Measurements from ENCODE around the gene KANK4.

Gene KANK4

DNA sequence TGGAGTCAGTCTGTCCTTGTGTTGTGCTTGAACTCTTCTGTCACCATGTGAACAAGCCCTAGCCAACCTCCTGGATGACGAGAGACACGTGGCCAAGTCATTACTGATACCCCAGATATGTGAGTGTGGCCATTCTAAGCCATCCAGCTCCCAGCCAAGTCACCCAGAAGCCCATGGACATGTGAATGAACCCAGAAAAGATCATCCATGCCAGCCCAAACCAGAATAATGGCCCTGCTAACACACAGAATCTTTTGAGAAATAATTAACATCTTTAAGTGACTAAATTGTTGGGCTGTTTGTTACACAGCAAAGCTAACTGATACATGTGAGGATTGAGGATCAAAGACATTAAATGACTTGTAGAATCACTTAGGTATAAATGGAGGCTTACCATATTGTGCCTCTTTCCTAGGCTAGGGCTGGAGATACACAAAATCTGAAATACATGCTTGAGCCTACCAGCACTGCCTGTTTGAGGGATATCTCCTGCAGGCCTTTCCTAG is 38.2 kb downstream of the KANK4 start:
- Histone ChIP-seq H3K27me3 (ENCODE audit: control insufficient read depth in 5 of 5, insufficient read depth in 4 of 5, low read length in 5 of 5) (no peaks in the 10 kb centered on the region), H3K27ac (ENCODE audit: low read depth, low read length) (no peak overlapping the region), H3K36me3 (ENCODE audit: control insufficient read depth in 5 of 5, insufficient read depth in 5 of 5, low read length in 5 of 5) (peaks cover 0 to 8% (median 7%) of the 10 kb centered on the region in 5 donors), H3K4me1 (ENCODE audit: control insufficient read depth in 5 of 5, insufficient read depth in 5 of 5, low read length in 5 of 5) (peaks cover 0 to 36% (median 27%) of the 10 kb centered on the region in 5 donors), H3K9me3 (ENCODE audit: control insufficient read depth in 5 of 5, low read length in 5 of 5) (peaks cover 0 to 13% (median 7%) of the 10 kb centered on the region in 5 donors), H3K4me3 (ENCODE audit: low read depth in 1 of 5, low read length in 5 of 5) (no peak overlapping the region), H3K9ac (ENCODE audit: low read length in 5 of 5) (no peak overlapping the region)

DNA sequence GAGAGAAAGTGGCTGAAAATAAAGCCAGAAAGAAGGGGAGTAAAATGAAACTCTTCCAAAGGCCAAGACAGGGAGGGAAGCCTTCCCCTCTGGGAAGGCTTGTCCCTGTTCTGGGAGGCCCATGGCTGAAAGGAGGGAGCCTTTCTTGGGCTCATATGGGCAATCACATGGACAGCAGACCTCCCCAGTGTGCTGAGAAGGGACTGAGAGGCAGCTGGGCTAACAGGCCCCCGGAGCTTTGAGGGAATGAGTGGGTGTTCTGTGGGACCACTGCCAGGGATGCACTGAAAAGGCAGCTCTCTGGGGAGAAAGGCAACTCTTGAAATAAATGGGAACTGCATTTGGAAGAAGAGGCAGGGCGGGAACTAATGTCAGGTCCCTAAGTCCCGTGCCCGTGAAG is 39.1 kb downstream of the KANK4 start:
- peaks cover 0 to 37% (median 24%) of the 10 kb centered on the region in 5 donors for H3K4me1 ChIP-seq (ENCODE audit: control insufficient read depth in 5 of 5, insufficient read depth in 5 of 5, low read length in 5 of 5)
- peak overlapping the region; percentile 20 for H3K27ac ChIP-seq (ENCODE audit: low read depth, low read length)
- peaks cover 0 to 13% (median 7%) of the 10 kb centered on the region in 5 donors for H3K9me3 ChIP-seq (ENCODE audit: control insufficient read depth in 5 of 5, low read length in 5 of 5)

DNA sequence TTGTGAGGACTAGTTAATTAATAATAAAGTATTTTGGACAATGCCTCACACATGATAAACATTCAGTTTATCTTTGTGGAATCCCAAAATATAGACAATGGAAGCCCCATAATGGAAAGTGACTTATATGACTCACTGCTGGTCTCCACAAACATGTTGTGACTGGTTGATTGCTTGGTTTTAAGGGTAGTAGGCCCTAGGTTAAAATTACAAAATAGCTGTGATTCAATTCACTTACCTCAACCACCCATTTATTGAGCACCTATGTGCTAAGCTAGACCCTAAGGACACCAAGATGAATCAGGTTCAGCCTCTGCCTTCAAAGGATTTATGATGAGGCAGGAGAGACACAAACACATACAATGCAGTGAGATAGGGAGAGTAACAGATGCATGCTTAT is 42.4 kb downstream of the KANK4 start:
- H3K9me3 ChIP-seq (ENCODE audit: control insufficient read depth in 5 of 5, low read length in 5 of 5) = peaks cover 0 to 13% (median 7%) of the 10 kb centered on the region in 5 donors
- H3K27me3 ChIP-seq (ENCODE audit: control insufficient read depth in 5 of 5, insufficient read depth in 4 of 5, low read length in 5 of 5) = no peaks in the 10 kb centered on the region
- H3K27ac ChIP-seq (ENCODE audit: low read depth, low read length) = no peak overlapping the region
- H3K9ac ChIP-seq (ENCODE audit: low read length in 5 of 5) = no peak overlapping the region
- H3K36me3 ChIP-seq (ENCODE audit: control insufficient read depth in 5 of 5, insufficient read depth in 5 of 5, low read length in 5 of 5) = peaks cover 0 to 22% (median 13%) of the 10 kb centered on the region in 5 donors
- H3K4me1 ChIP-seq (ENCODE audit: control insufficient read depth in 5 of 5, insufficient read depth in 5 of 5, low read length in 5 of 5) = peaks cover 0 to 40% (median 20%) of the 10 kb centered on the region in 5 donors
- no peak overlapping the region for H3K4me3 ChIP-seq (ENCODE audit: low read depth in 1 of 5, low read length in 5 of 5)

More for the DNA sequence above, 39.1 kb downstream of the KANK4 start:
- Histone ChIP-seq H3K36me3 (ENCODE audit: control insufficient read depth in 5 of 5, insufficient read depth in 5 of 5, low read length in 5 of 5) (peaks cover 0 to 8% (median 7%) of the 10 kb centered on the region in 5 donors), H3K4me3 (ENCODE audit: low read depth in 1 of 5, low read length in 5 of 5) (no peak overlapping the region), H3K9ac (ENCODE audit: low read length in 5 of 5) (no peak overlapping the region), H3K27me3 (ENCODE audit: control insufficient read depth in 5 of 5, insufficient read depth in 4 of 5, low read length in 5 of 5) (no peaks in the 10 kb centered on the region)

DNA sequence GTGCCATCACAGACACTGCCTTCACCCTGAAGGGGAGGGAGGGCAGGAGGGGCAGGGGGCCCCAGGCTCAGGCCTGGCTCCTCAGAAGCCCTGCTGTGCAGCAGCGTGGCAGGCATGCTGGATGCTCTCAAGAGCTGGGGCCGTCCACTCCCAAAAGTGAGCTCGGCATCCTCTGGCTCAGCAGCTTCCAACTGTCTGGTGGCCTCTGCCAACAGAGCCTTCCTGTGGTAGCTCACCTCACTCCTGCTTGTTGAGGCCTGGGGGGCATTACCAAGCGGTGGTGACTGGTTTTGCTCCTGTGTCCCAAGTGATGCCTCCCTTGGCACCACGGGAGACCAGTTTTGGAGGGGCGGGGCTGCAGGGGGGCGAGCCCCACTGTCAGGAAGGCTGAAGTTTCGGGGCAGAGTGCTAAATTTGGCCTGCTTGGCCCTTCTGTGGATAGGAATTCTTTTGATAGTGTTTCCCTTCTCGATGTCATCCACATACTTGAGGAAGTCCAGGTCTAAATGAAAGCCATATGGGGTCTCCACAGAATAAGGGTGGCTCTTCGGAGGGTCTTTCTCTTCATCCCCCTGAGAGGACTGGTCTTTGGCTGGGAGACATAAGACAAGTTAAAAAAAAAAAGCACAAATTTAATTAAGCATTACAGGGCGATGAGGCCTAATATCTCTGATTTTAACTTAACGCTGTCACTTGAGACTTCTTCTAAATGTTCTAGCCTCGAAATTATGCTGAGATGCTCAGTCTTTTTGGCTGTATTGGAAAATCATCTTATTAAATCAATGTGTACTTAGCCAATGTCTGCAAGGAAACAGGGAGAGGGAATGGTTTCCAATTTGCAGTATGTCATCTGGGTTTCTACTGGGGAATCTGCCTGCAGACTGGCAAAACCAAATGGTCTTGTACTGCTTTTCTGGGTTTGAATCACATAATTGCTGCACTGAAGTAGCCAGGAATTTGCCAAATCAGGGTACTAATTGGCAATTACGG is 44.4 kb downstream of the KANK4 start:
- Histone ChIP-seq H3K27me3 (ENCODE audit: control insufficient read depth in 5 of 5, insufficient read depth in 4 of 5, low read length in 5 of 5) (no peaks in the 10 kb centered on the region), H3K9ac (ENCODE audit: low read length in 5 of 5) (peak overlapping the region in 1 of 5 donors; percentile 36), H3K36me3 (ENCODE audit: control insufficient read depth in 5 of 5, insufficient read depth in 5 of 5, low read length in 5 of 5) (peaks cover 0 to 14% (median 6%) of the 10 kb centered on the region in 5 donors), H3K4me1 (ENCODE audit: control insufficient read depth in 5 of 5, insufficient read depth in 5 of 5, low read length in 5 of 5) (peaks cover 0 to 34% (median 13%) of the 10 kb centered on the region in 5 donors), H3K27ac (ENCODE audit: low read depth, low read length) (no peak overlapping the region), H3K4me3 (ENCODE audit: low read depth in 1 of 5, low read length in 5 of 5) (no peak overlapping the region), H3K9me3 (ENCODE audit: control insufficient read depth in 5 of 5, low read length in 5 of 5) (peaks cover 0 to 7% (median 2%) of the 10 kb centered on the region in 5 donors)

DNA sequence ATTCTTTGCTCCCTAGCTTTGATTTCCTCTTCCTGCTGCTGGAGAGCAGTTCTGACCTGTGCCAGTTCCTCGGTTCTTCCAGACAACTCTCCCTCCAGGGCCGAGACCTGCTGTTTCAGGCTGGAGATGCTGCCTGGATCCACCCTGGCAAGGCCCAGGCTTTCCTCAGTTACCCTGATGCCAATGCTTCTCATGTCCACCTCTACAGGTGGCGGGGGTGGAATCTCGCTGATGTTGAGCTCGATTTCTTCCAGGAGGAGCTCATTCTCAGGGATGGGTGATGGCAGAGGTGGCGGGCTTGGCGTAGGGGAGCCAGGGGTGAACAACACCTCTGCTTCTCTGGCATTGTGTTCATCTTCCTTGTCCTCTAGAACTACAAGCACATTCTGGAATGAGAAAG is 45.3 kb downstream of the KANK4 start:
- Histone ChIP-seq H3K27me3 (ENCODE audit: control insufficient read depth in 5 of 5, insufficient read depth in 4 of 5, low read length in 5 of 5) (no peaks in the 10 kb centered on the region), H3K4me3 (ENCODE audit: low read depth in 1 of 5, low read length in 5 of 5) (no peak overlapping the region), H3K36me3 (ENCODE audit: control insufficient read depth in 5 of 5, insufficient read depth in 5 of 5, low read length in 5 of 5) (peaks cover 0 to 14% (median 6%) of the 10 kb centered on the region in 5 donors), H3K27ac (ENCODE audit: low read depth, low read length) (no peak overlapping the region), H3K4me1 (ENCODE audit: control insufficient read depth in 5 of 5, insufficient read depth in 5 of 5, low read length in 5 of 5) (peaks cover 0 to 26% (median 12%) of the 10 kb centered on the region in 5 donors), H3K9me3 (ENCODE audit: control insufficient read depth in 5 of 5, low read length in 5 of 5) (peaks cover 0 to 7% (median 2%) of the 10 kb centered on the region in 5 donors), H3K9ac (ENCODE audit: low read length in 5 of 5) (no peak overlapping the region)

DNA sequence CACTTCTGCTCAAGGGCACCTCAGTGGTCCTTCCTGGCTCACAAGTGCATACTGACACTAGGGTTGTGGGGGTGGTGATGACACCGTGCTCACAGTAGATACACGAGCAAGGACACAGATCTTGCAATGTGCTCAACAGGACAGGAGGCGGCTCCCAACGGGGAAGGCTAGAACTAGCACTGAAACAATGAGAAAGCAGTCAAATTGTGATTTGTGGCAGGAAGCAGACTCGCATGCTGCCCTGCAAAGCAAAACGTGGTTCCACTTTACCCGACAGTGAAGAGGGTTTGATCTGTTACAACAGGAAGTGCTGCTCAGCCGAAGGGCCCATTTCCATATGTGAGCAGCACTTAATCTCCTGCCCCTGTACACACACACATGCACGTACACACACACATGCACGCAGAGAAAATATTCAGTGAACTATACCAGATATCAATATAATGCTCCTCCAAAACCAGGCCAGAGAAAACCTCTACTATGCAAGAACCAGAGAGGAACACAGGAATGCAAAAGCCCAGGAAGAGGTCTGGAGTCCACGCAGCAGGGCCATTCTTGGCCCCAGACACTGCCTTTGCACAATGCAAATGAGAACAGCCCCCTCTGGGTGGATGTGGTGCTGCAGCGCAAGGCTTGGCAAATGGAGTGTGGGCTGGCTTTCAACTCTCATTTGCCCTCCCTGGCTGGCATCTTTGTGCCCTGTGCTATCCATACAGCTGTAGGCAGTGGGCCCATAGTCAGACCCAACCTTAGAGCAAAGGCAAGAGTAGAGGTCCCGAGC is 47.1 kb downstream of the KANK4 start:
- peaks cover 0 to 21% (median 14%) of the 10 kb centered on the region in 5 donors for H3K4me1 ChIP-seq (ENCODE audit: control insufficient read depth in 5 of 5, insufficient read depth in 5 of 5, low read length in 5 of 5)
- H3K27ac ChIP-seq (ENCODE audit: low read depth, low read length) = no peak overlapping the region
- no peaks in the 10 kb centered on the region for H3K9me3 ChIP-seq (ENCODE audit: control insufficient read depth in 5 of 5, low read length in 5 of 5)
- H3K9ac ChIP-seq (ENCODE audit: low read length in 5 of 5) = no peak overlapping the region
- H3K27me3 ChIP-seq (ENCODE audit: control insufficient read depth in 5 of 5, insufficient read depth in 4 of 5, low read length in 5 of 5) = no peaks in the 10 kb centered on the region
- H3K36me3 ChIP-seq (ENCODE audit: control insufficient read depth in 5 of 5, insufficient read depth in 5 of 5, low read length in 5 of 5) = peaks cover 3 to 21% (median 12%) of the 10 kb centered on the region in 5 donors
- no peak overlapping the region for H3K4me3 ChIP-seq (ENCODE audit: low read depth in 1 of 5, low read length in 5 of 5)

DNA sequence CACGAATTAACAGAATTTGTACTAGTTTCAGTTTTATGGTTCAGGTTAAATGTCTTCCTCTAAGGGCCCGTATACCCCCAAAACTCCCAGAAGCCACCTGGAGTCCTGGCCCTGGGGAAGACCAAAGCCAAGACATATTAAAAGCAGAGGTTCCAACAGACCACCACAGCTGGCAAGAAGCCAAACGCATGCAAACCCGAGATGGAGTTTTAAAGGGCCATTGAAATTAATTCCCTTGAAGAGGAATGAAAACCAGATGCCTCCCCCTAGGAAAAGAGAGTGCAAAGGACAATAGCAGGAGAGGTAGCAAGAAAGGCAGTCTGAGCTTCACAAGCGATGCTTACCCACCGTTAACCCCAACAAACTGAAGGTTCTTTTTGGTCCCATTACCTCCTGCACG is 48.1 kb downstream of the KANK4 start:
- H3K9me3 ChIP-seq (ENCODE audit: control insufficient read depth in 5 of 5, low read length in 5 of 5) = no peaks in the 10 kb centered on the region
- peaks cover 0 to 21% (median 14%) of the 10 kb centered on the region in 5 donors for H3K4me1 ChIP-seq (ENCODE audit: control insufficient read depth in 5 of 5, insufficient read depth in 5 of 5, low read length in 5 of 5)
- no peak overlapping the region for H3K27ac ChIP-seq (ENCODE audit: low read depth, low read length)

DNA sequence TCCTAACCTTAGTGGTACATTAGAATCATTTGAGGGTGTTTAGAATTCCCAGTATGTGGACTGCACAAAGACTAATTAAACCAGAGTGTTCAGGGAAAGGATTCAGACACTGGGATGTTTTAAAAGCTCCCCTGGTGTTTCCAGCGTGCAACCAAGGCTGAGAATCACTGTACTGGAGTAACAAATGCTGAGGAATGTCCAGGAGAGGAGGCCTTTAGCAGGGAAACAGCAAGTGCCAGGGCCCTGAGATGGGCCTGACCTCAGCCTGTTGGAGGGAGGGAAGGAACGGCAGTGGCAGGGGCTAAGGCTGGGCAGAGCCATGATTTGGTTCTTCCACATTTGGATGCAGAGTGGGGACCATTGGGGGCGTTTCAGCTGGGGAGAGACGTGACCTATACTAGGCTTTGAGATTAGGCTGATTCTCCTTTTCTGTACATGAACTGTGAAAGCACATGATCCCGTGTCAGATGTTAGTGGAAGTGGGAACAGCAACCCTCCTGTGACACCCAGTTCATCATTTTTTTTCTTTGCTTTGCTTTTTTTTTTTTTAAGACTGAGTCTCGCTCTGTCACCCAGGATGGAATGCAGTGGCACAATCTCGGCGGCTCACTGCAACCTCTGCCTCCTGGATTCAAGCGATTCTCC is 49.3 kb downstream of the KANK4 start:
- Histone ChIP-seq H3K27ac (ENCODE audit: low read depth, low read length) (no peak overlapping the region), H3K4me1 (ENCODE audit: control insufficient read depth in 5 of 5, insufficient read depth in 5 of 5, low read length in 5 of 5) (peaks cover 0 to 15% (median 14%) of the 10 kb centered on the region in 5 donors), H3K36me3 (ENCODE audit: control insufficient read depth in 5 of 5, insufficient read depth in 5 of 5, low read length in 5 of 5) (peaks cover 3 to 32% (median 23%) of the 10 kb centered on the region in 5 donors)

More for the DNA sequence above, 48.1 kb downstream of the KANK4 start:
- Histone ChIP-seq H3K27me3 (ENCODE audit: control insufficient read depth in 5 of 5, insufficient read depth in 4 of 5, low read length in 5 of 5) (no peaks in the 10 kb centered on the region), H3K9ac (ENCODE audit: low read length in 5 of 5) (no peak overlapping the region), H3K36me3 (ENCODE audit: control insufficient read depth in 5 of 5, insufficient read depth in 5 of 5, low read length in 5 of 5) (peaks cover 3 to 25% (median 16%) of the 10 kb centered on the region in 5 donors), H3K4me3 (ENCODE audit: low read depth in 1 of 5, low read length in 5 of 5) (no peak overlapping the region)

DNA sequence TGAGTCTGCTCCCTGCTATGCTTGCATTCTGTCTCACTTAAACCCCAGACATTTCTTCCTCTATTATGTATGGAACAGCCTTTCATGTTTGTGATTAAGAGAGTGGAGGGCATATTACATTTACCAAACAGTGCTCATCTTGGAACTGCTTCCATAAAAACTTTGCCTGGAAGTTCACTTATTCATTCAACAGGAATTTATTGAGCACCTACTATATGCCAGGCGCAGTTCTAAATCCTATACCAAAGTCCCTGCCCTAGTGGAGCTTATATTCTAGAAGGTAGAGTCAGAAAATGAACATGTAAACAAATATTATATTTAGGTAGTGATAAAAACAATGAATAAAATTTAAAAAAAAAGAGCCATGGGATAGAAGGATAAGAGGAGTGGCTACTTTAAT is 49.8 kb downstream of the KANK4 start:
- no peaks in the 10 kb centered on the region for H3K27me3 ChIP-seq (ENCODE audit: control insufficient read depth in 5 of 5, insufficient read depth in 4 of 5, low read length in 5 of 5)
- no peak overlapping the region for H3K27ac ChIP-seq (ENCODE audit: low read depth, low read length)
- H3K36me3 ChIP-seq (ENCODE audit: control insufficient read depth in 5 of 5, insufficient read depth in 5 of 5, low read length in 5 of 5) = peaks cover 3 to 30% (median 23%) of the 10 kb centered on the region in 5 donors
- no peak overlapping the region for H3K4me3 ChIP-seq (ENCODE audit: low read depth in 1 of 5, low read length in 5 of 5)
- H3K4me1 ChIP-seq (ENCODE audit: control insufficient read depth in 5 of 5, insufficient read depth in 5 of 5, low read length in 5 of 5) = peaks cover 0 to 14% (median 10%) of the 10 kb centered on the region in 5 donors
- H3K9ac ChIP-seq (ENCODE audit: low read length in 5 of 5) = no peak overlapping the region
- H3K9me3 ChIP-seq (ENCODE audit: control insufficient read depth in 5 of 5, low read length in 5 of 5) = no peaks in the 10 kb centered on the region

More for the DNA sequence above, 49.3 kb downstream of the KANK4 start:
- H3K27me3 ChIP-seq (ENCODE audit: control insufficient read depth in 5 of 5, insufficient read depth in 4 of 5, low read length in 5 of 5) = no peaks in the 10 kb centered on the region
- H3K4me3 ChIP-seq (ENCODE audit: low read depth in 1 of 5, low read length in 5 of 5) = no peak overlapping the region
- H3K9me3 ChIP-seq (ENCODE audit: control insufficient read depth in 5 of 5, low read length in 5 of 5) = no peaks in the 10 kb centered on the region
- no peak overlapping the region for H3K9ac ChIP-seq (ENCODE audit: low read length in 5 of 5)

Data from subcutaneous abdominal adipose tissue (tissue), 5 donors.